Measurements from ENCODE around the gene OSBPL1A. TPM values are rescaled to one million over a fixed set of nuclear protein-coding genes. Genes with fewer than 3 reads are reported as not detected.

The OSBPL1A gene
- total RNA-seq, 1 experiment from 2014 or later, result 53.1 TPM

DNA sequence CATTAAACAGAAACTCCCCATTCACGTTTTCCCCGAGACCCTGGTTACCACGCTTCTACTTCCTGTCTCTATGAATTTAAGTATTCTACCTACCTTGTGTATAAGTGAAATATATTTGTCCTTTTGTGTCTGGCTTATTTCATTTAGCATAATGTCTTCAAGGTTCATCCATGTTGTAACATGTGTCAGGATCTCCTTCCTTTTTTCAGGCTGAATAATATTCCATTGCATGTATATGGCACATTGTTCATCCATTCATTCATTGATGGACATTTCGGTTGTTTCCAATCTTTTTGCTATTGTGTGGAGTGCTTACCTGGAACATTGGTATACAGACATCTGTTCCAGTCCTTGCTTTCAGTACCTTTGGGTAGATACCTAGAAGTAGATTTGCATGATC lies 276.9 kb downstream of the OSBPL1A start (continued):
- TF ChIP-seq, protein P1, sequence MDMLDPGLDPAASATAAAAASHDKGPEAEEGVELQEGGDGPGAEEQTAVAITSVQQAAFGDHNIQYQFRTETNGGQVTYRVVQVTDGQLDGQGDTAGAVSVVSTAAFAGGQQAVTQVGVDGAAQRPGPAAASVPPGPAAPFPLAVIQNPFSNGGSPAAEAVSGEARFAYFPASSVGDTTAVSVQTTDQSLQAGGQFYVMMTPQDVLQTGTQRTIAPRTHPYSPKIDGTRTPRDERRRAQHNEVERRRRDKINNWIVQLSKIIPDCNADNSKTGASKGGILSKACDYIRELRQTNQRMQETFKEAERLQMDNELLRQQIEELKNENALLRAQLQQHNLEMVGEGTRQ (CRISPR knock-in tag; IDR thresholded peaks at IDR 0.05), result no peak
- TF ChIP-seq USF1 (CRISPR knock-in tag; IDR thresholded peaks at IDR 0.05) (no peak), ZNF232 (CRISPR knock-in tag; IDR thresholded peaks at IDR 0.05) (no peak), ZNF138 (CRISPR knock-in tag; conservative IDR thresholded peaks at IDR 0.05) (no peak), PRDM15 (CRISPR knock-in tag; IDR thresholded peaks at IDR 0.05) (no peak)
- TF ChIP-seq, protein P2, sequence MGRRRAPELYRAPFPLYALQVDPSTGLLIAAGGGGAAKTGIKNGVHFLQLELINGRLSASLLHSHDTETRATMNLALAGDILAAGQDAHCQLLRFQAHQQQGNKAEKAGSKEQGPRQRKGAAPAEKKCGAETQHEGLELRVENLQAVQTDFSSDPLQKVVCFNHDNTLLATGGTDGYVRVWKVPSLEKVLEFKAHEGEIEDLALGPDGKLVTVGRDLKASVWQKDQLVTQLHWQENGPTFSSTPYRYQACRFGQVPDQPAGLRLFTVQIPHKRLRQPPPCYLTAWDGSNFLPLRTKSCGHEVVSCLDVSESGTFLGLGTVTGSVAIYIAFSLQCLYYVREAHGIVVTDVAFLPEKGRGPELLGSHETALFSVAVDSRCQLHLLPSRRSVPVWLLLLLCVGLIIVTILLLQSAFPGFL (CRISPR knock-in tag; IDR thresholded peaks at IDR 0.05; ENCODE audit: borderline replicate concordance), result no peak

GRCh38 chr18:24118750-24119577 lies 278.7 kb downstream of the OSBPL1A start:
- ATAC-seq (peak; percentile 61), DNase-seq (ENCODE audit: low spot score) (peak; percentile 70)
- Mint-ChIP-seq H3K4me1 (no peaks in the 10 kb centered on the region), H3K27ac (no peak overlapping the region), H3K27me3 (ENCODE audit: low read depth) (no peaks in the 10 kb centered on the region), H3K4me3 (no peak overlapping the region), H3K36me3 (peaks cover 13% of the 10 kb centered on the region), H3K9me3 (peaks cover 4% of the 10 kb centered on the region)
- TF ChIP-seq ESRRA (CRISPR knock-in tag; IDR thresholded peaks at IDR 0.05; ENCODE audit: borderline replicate concordance), result no peak
- peak; percentile 89 for TF ChIP-seq CTCF (IDR thresholded peaks at IDR 0.05)
- TF ChIP-seq CREB1 (CRISPR knock-in tag; IDR thresholded peaks at IDR 0.05), result no peak
- no peak for TF ChIP-seq ELF4 (CRISPR knock-in tag; IDR thresholded peaks at IDR 0.05; ENCODE audit: low read depth)
- no peak for TF ChIP-seq ZNF671 (CRISPR knock-in tag; IDR thresholded peaks at IDR 0.05)
- no peak for TF ChIP-seq ZNF416 (CRISPR knock-in tag; IDR thresholded peaks at IDR 0.05)
- TF ChIP-seq ZNF121 (CRISPR knock-in tag; IDR thresholded peaks at IDR 0.05), result peak; percentile 50; the same call in 1 of the 2 replicates
- TF ChIP-seq, protein P1 (CRISPR knock-in tag; IDR thresholded peaks at IDR 0.05), result peak; percentile 90
- TF ChIP-seq CREM (CRISPR knock-in tag; IDR thresholded peaks at IDR 0.05), result no peak
- TF ChIP-seq, protein P3, sequence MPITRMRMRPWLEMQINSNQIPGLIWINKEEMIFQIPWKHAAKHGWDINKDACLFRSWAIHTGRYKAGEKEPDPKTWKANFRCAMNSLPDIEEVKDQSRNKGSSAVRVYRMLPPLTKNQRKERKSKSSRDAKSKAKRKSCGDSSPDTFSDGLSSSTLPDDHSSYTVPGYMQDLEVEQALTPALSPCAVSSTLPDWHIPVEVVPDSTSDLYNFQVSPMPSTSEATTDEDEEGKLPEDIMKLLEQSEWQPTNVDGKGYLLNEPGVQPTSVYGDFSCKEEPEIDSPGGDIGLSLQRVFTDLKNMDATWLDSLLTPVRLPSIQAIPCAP (CRISPR knock-in tag; IDR thresholded peaks at IDR 0.05), result no peak
- TF ChIP-seq USF1 (CRISPR knock-in tag; IDR thresholded peaks at IDR 0.05), result peak; percentile 91
- no peak for TF ChIP-seq ZNF512 (CRISPR knock-in tag; IDR thresholded peaks at IDR 0.05; ENCODE audit: borderline replicate concordance)
- no peak for TF ChIP-seq KAT7 (CRISPR knock-in tag; IDR thresholded peaks at IDR 0.05; ENCODE audit: borderline replicate concordance)
- ChIA-PET POLR2A (no interaction called here), CTCF (interaction anchor here (1.2 to 1.3 kb wide), 2 partner anchors 96 to 104 kb away, joined by 3 read pairs; no protein-coding TSS in a partner anchor)

Measured in WTC11 (cell line).